ENCODE data around the gene THAP12.

GRCh38 chr11:76335842-76336241 lies 45.1 kb downstream of the THAP12 start:
- TF ChIP-seq CTCF (conservative IDR thresholded peaks at IDR 0.05; ENCODE audit: low read depth, low read length) (no peak), EZH2 (IDR thresholded peaks at IDR 0.05; ENCODE audit: low read length, unreplicated experiment) (no peak), EZH2phosphoT487 (IDR thresholded peaks at IDR 0.05; ENCODE audit: borderline replicate concordance, low read length) (no peak)
